Testis (tissue), 2 donors: Measurements from ENCODE around the gene TTC32.
"Not testable (repeated sequence)": the region's sequence is repeated elsewhere in the genome, so short reads cannot be mapped to it uniquely, and the experiment has no call there.

Source experiments
- CTCF ChIP-seq, 3 experiments: fragments of 450-650 bp in 2 of 3; fragments of 200-600 bp in 1 of 3; sonication (generic) in 1 of 3; IDR thresholded peaks; one replicate each; pipeline ENCODE4 v1.5.1; 2016 to 2019; ENCODE audit warnings: antibody characterized with exemption in 3 of 3, mild to moderate bottlenecking in 2 of 3, moderate library complexity in 1 of 3
- POLR2A ChIP-seq: fragments of 450-650 bp; IDR thresholded peaks from one replicate; pipeline ENCODE4 v1.6.1; 2017; ENCODE audit warnings: antibody characterized with exemption, mild to moderate bottlenecking, moderate library complexity

- TF ChIP-seq CTCF (IDR thresholded peaks at IDR 0.05); POLR2A: not testable (repeated sequence)
These were observed 26.0 kb upstream of the TTC32 start for GRCh38 chr2:19927816-19928215.
